Measurements from ENCODE around the gene WNT16.
A peak's percentile ranks its signal among the peaks of the same experiment; 100 is the strongest.

Gene WNT16

DNA sequence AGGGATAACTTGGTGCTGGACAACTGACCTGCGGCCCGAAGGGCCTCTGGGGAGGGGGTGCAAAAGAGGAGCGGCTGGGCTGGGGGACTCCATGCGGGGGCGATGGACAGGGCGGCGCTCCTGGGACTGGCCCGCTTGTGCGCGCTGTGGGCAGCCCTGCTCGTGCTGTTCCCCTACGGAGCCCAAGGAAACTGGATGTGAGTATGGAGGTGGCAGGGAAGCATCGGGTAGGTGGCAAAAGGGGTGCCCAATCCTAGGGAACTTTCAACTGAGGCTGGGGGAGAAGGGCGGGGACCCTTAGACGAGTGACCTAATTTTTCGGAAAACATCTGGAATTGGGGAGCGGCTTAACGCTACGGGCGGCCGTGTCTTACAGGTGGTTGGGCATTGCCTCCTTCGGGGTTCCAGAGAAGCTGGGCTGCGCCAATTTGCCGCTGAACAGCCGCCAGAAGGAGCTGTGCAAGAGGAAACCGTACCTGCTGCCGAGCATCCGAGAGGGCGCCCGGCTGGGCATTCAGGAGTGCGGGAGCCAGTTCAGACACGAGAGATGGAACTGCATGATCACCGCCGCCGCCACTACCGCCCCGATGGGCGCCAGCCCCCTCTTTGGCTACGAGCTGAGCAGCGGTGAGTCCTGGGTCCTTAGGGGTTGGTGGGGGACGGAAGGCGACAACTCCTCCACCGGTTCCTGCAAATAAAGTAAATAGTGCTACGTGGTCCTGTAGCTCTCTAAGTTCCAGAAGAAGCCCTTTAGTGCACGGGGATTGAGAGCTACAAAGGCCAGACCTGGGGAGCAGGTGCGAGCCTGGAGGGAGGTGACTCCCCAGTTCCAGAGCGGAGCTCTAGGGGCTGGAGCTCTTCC lies 622 bp downstream of the WNT16 start:
- Histone ChIP-seq H3K9me2 (replicated peaks; ENCODE audit: insufficient read depth, low read length) (no peaks in the 10 kb centered on the region), H3K4me1 (ENCODE audit: low read length) (no peaks in the 10 kb centered on the region), H3K79me2 (ENCODE audit: low read length) (no peaks in the 10 kb centered on the region), H3K36me3 (replicated peaks; ENCODE audit: insufficient read depth, low read length) (no peaks in the 10 kb centered on the region), H3K4me2 (ENCODE audit: low read depth, low read length) (peak overlapping the region; percentile 98), H4K20me1 (ENCODE audit: insufficient read depth, low read length) (no peaks in the 10 kb centered on the region), H3K9me3 (replicated peaks; ENCODE audit: insufficient read depth, low read length) (no peaks in the 10 kb centered on the region), H3K4me3 (ENCODE audit: low read length) (peak overlapping the region; percentile 71), H3K27me3 (replicated peaks; ENCODE audit: insufficient read depth, low read length) (peaks cover 20% of the 10 kb centered on the region), H3K9ac (ENCODE audit: low read length) (peak overlapping the region; percentile 9; the same call in 1 of the 2 replicates), H2AFZ (ENCODE audit: low read length) (peak overlapping the region; percentile 92), H3F3A (ENCODE audit: insufficient read depth, low read length) (no peaks in the 10 kb centered on the region), H3K27ac (ENCODE audit: low read length) (no peak overlapping the region)
- DNase-seq, result peak; percentile 83
- no peak for TF ChIP-seq EZH2 (optimal IDR thresholded peaks at IDR 0.05; ENCODE audit: low read depth, low read length)
- TF ChIP-seq, protein P1, sequence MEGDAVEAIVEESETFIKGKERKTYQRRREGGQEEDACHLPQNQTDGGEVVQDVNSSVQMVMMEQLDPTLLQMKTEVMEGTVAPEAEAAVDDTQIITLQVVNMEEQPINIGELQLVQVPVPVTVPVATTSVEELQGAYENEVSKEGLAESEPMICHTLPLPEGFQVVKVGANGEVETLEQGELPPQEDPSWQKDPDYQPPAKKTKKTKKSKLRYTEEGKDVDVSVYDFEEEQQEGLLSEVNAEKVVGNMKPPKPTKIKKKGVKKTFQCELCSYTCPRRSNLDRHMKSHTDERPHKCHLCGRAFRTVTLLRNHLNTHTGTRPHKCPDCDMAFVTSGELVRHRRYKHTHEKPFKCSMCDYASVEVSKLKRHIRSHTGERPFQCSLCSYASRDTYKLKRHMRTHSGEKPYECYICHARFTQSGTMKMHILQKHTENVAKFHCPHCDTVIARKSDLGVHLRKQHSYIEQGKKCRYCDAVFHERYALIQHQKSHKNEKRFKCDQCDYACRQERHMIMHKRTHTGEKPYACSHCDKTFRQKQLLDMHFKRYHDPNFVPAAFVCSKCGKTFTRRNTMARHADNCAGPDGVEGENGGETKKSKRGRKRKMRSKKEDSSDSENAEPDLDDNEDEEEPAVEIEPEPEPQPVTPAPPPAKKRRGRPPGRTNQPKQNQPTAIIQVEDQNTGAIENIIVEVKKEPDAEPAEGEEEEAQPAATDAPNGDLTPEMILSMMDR (IDR thresholded peaks at IDR 0.05; ENCODE audit: low read length), result peak; percentile 64

DNA sequence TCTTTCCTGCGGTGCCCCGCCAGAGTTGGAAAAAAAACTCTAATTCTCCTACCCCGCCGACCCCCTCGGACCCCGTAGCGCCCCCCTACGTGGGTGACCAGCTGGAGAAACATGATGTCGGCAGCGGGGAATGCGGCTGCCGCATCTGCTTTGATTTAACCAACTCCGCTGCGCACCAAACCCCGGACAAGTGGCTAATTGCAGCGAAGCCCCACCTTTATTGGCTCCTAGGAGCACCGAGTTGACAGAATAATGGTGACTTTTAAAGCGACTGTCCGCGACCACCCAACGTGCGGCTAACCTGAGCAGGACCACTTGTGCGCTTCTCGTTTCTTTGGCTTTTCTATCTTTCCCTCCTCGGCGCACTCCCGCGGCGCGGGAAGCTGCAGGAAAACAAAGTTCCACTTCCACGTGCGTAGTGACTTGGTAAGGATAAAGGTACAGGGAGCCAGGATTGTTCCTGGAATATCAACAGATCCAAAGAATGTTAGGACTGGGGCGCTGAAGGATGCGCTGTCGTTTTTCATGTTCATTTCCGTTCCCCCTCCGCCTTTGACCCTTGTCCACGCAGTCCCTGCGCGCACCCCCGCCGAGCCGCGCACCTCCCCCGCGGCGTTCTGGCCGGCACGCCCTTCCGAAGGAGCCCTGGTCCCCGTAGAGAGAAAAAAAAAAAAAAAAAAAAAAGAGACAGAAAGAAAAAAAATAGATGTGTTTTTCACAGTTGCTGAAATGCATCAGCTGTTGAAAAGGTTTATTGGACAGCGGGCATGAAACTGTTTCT lies 1.4 kb downstream of the WNT16 start:
- Histone ChIP-seq H3K9ac (ENCODE audit: low read length) (peak overlapping the region; percentile 9; the same call in 1 of the 2 replicates), H3K9me3 (replicated peaks; ENCODE audit: insufficient read depth, low read length) (no peaks in the 10 kb centered on the region), H2AFZ (ENCODE audit: low read length) (peak overlapping the region; percentile 92), H3K27me3 (replicated peaks; ENCODE audit: insufficient read depth, low read length) (peaks cover 20% of the 10 kb centered on the region), H3K4me2 (ENCODE audit: low read depth, low read length) (peak overlapping the region; percentile 98), H3K36me3 (replicated peaks; ENCODE audit: insufficient read depth, low read length) (no peaks in the 10 kb centered on the region), H3K4me1 (ENCODE audit: low read length) (no peaks in the 10 kb centered on the region), H3K4me3 (ENCODE audit: low read length) (peak overlapping the region; percentile 71), H3K9me2 (replicated peaks; ENCODE audit: insufficient read depth, low read length) (no peaks in the 10 kb centered on the region), H3F3A (ENCODE audit: insufficient read depth, low read length) (no peaks in the 10 kb centered on the region), H4K20me1 (ENCODE audit: insufficient read depth, low read length) (no peaks in the 10 kb centered on the region), H3K79me2 (ENCODE audit: low read length) (no peaks in the 10 kb centered on the region), H3K27ac (ENCODE audit: low read length) (no peak overlapping the region)
- TF ChIP-seq, protein P1 (IDR thresholded peaks at IDR 0.05; ENCODE audit: low read length), result no peak
- no peak for DNase-seq

DNA sequence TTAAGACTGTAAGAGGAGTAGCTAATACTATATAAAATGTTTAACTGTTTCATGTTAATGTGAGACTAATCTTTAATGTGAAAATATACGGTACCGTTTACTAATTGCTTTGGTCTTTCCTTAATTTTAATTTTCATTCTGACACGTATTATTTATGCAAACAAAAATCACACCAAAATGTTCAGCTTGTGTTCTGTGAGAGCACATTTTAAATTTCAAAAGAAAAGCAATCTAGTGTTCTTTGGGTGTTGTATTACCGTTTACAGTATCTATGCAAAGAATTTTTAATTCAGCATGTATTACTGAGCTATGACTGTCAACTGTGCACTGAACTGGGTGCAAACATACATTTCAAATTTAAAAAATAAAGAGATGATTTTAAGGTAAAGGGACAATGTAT lies 2.2 kb downstream of the WNT16 start:
- H3K4me1 ChIP-seq (ENCODE audit: low read length), result no peaks in the 10 kb centered on the region
- no peak overlapping the region for H3K4me3 ChIP-seq (ENCODE audit: low read length)
- H3F3A ChIP-seq (ENCODE audit: insufficient read depth, low read length), result no peaks in the 10 kb centered on the region
- DNase-seq, result no peak
- no peak overlapping the region for H3K9ac ChIP-seq (ENCODE audit: low read length)
- no peak overlapping the region for H3K4me2 ChIP-seq (ENCODE audit: low read depth, low read length)
- H3K36me3 ChIP-seq (replicated peaks; ENCODE audit: insufficient read depth, low read length), result no peaks in the 10 kb centered on the region
- H3K9me3 ChIP-seq (replicated peaks; ENCODE audit: insufficient read depth, low read length), result no peaks in the 10 kb centered on the region
- H3K27ac ChIP-seq (ENCODE audit: low read length), result no peak overlapping the region
- H3K9me2 ChIP-seq (replicated peaks; ENCODE audit: insufficient read depth, low read length), result no peaks in the 10 kb centered on the region
- no peaks in the 10 kb centered on the region for H4K20me1 ChIP-seq (ENCODE audit: insufficient read depth, low read length)
- peaks cover 20% of the 10 kb centered on the region for H3K27me3 ChIP-seq (replicated peaks; ENCODE audit: insufficient read depth, low read length)
- H2AFZ ChIP-seq (ENCODE audit: low read length), result no peak overlapping the region
- TF ChIP-seq EZH2 (optimal IDR thresholded peaks at IDR 0.05; ENCODE audit: low read depth, low read length), result no peak
- no peak for TF ChIP-seq EZH2phosphoT487 (IDR thresholded peaks at IDR 0.05; ENCODE audit: low read length)
- TF ChIP-seq, protein P1 (IDR thresholded peaks at IDR 0.05; ENCODE audit: low read length), result no peak
- no peaks in the 10 kb centered on the region for H3K79me2 ChIP-seq (ENCODE audit: low read length)
